GM19043 (cell line): ENCODE results near the gene LAMA3.

Experiments
- ATAC-seq: cut with Tn5 transposase; IDR thresholded peaks from one replicate; pipeline ENCODE4 v1.9.1; 2021; ENCODE audit warnings: low read depth; ENCODE audit not compliant: unreplicated experiment

The LAMA3 gene

GRCh38 chr18:23951206-23951605 is 262.0 kb downstream of the LAMA3 start:
- ATAC-seq = no peak

GRCh38 chr18:23953984-23954383 is 264.7 kb downstream of the LAMA3 start:
- ATAC-seq = no peak

GRCh38 chr18:23956483-23956882 is 267.2 kb downstream of the LAMA3 start:
- ATAC-seq = no peak

GRCh38 chr18:23958036-23958435 is 268.8 kb downstream of the LAMA3 start:
- ATAC-seq = no peak

- ATAC-seq = no peak
These were observed 274.4 kb downstream of the LAMA3 start for GRCh38 chr18:23963443-23964165.

- no peak for ATAC-seq
These were observed 275.3 kb downstream of the LAMA3 start for GRCh38 chr18:23964282-23965238.

GRCh38 chr18:23966909-23967308 is 277.7 kb downstream of the LAMA3 start:
- ATAC-seq = no peak

GRCh38 chr18:23967321-23968089 is 278.3 kb downstream of the LAMA3 start:
- peak; percentile 56 for ATAC-seq

GRCh38 chr18:23968638-23969604 is 279.7 kb downstream of the LAMA3 start:
- no peak for ATAC-seq

- no peak for ATAC-seq
These were observed 280.4 kb downstream of the LAMA3 start for GRCh38 chr18:23969664-23970063.

GRCh38 chr18:23970161-23971096 is 281.2 kb downstream of the LAMA3 start:
- peak; percentile 42 for ATAC-seq

GRCh38 chr18:23971097-23971440 is 281.8 kb downstream of the LAMA3 start:
- no peak for ATAC-seq

- ATAC-seq = no peak
These were observed 282.5 kb downstream of the LAMA3 start for GRCh38 chr18:23971666-23972230.

GRCh38 chr18:23972453-23972852 is 283.2 kb downstream of the LAMA3 start:
- no peak for ATAC-seq

GRCh38 chr18:23977103-23977502 is 287.9 kb downstream of the LAMA3 start:
- no peak for ATAC-seq

GRCh38 chr18:23977719-23978483 is 288.6 kb downstream of the LAMA3 start:
- ATAC-seq = no peak

GRCh38 chr18:23981369-23981980 is 292.2 kb downstream of the LAMA3 start:
- peak; percentile 95 for ATAC-seq
